Astrocyte (in vitro differentiated cells and primary cell): Measurements from ENCODE around the gene CNOT11. TPM values are rescaled to one million over a fixed set of nuclear protein-coding genes. Genes with fewer than 3 reads are reported as not detected.
"Not testable (repeated sequence)": the region's sequence is repeated elsewhere in the genome, so short reads cannot be mapped to it uniquely, and the experiment has no call there.

ENCODE experiments used
- DNase-seq: peaks from one replicate; pipeline ENCODE4 v3.0.0-alpha.2; 2010; ENCODE audit warnings: low read depth
- FAIRE-seq: peaks from 2 replicates; lab custom pipeline; 2011; peaks lifted over from hg19 to GRCh38; lab: Jason Lieb, UNC
- H2AFZ ChIP-seq: 2 replicates; pipeline ENCODE4 v1.6.0; 2012; ENCODE audit warnings: low read depth, low read length, inconsistent platforms
- H3K27ac ChIP-seq: 2 replicates; pipeline ENCODE4 v1.5.1; 2011; ENCODE audit warnings: low read depth, low read length, inconsistent platforms
- H3K27me3 ChIP-seq: 2 replicates; pipeline ENCODE4 v1.6.0; 2011; ENCODE audit warnings: low read length, inconsistent platforms; ENCODE audit not compliant: insufficient read depth
- H3K36me3 ChIP-seq: 2 replicates; pipeline ENCODE4 v1.5.1; 2011; ENCODE audit warnings: low read length, inconsistent platforms; ENCODE audit not compliant: insufficient read depth
- H3K4me1 ChIP-seq: 2 replicates; pipeline ENCODE4 v1.5.1; 2011; ENCODE audit warnings: low read length, inconsistent platforms; ENCODE audit not compliant: insufficient read depth
- H3K4me2 ChIP-seq: 2 replicates; pipeline ENCODE4 v1.6.0; 2012; ENCODE audit warnings: low read length, inconsistent platforms
- H3K4me3 ChIP-seq: 2 replicates; pipeline ENCODE4 v1.5.1; 2011; ENCODE audit warnings: low read depth, mild to moderate bottlenecking, low read length, inconsistent platforms; ENCODE audit not compliant: insufficient read depth
- H3K79me2 ChIP-seq: 2 replicates; pipeline ENCODE4 v1.6.0; 2012; ENCODE audit warnings: mild to moderate bottlenecking, low read length, inconsistent platforms; ENCODE audit not compliant: insufficient read depth
- H3K9ac ChIP-seq: 2 replicates; pipeline ENCODE4 v1.6.0; 2012; ENCODE audit warnings: mild to moderate bottlenecking, low read length, inconsistent platforms
- H3K9me3 ChIP-seq: 2 replicates; pipeline ENCODE4 v1.5.1; 2012; ENCODE audit warnings: low read depth, mild to moderate bottlenecking, low read length, inconsistent platforms; ENCODE audit not compliant: insufficient read depth
- H4K20me1 ChIP-seq: 2 replicates; pipeline ENCODE4 v1.6.0; 2012; ENCODE audit warnings: low read length, inconsistent platforms; ENCODE audit not compliant: insufficient read depth
- H3K27ac Mint-ChIP-seq: one replicate; pipeline ENCODE4 v1.8.0; 2021; ENCODE audit warnings: mild to moderate bottlenecking, mixed read lengths; ENCODE audit not compliant: unreplicated experiment
- H3K27me3 Mint-ChIP-seq: one replicate; pipeline ENCODE4 v1.8.0; 2021; ENCODE audit warnings: low read depth, mixed read lengths; ENCODE audit not compliant: unreplicated experiment
- H3K36me3 Mint-ChIP-seq: one replicate; pipeline ENCODE4 v1.8.0; 2021; ENCODE audit warnings: low read depth, mixed read lengths; ENCODE audit not compliant: unreplicated experiment
- H3K4me1 Mint-ChIP-seq: one replicate; pipeline ENCODE4 v1.8.0; 2021; ENCODE audit warnings: low read depth, mixed read lengths; ENCODE audit not compliant: unreplicated experiment
- H3K4me3 Mint-ChIP-seq: one replicate; pipeline ENCODE4 v1.8.0; 2021; ENCODE audit warnings: mild to moderate bottlenecking, moderate library complexity, mixed read lengths; ENCODE audit not compliant: unreplicated experiment
- H3K9me3 Mint-ChIP-seq: one replicate; pipeline ENCODE4 v1.8.0; 2021; ENCODE audit warnings: mild to moderate bottlenecking, mixed read lengths; ENCODE audit not compliant: unreplicated experiment
- EZH2 ChIP-seq: IDR thresholded peaks from 2 replicates; pipeline ENCODE4 v1.6.1; 2012; ENCODE audit warnings: mild to moderate bottlenecking, low read length, inconsistent platforms; ENCODE audit not compliant: insufficient read depth
- total RNA-seq: library from RNA; stranded (reverse); gene quantifications from 2 replicates; pipeline ENCODE4 v1.2.1, GENCODE V29; 2021
- TF ChIP-seq, protein P1 (sequence below): IDR thresholded peaks from 2 replicates; pipeline ENCODE4 v1.5.1; 2011; ENCODE audit warnings: low read depth, mild to moderate bottlenecking, inconsistent platforms, low read length, moderate library complexity; ENCODE audit not compliant: insufficient read depth

CNOT11 gene
- total RNA-seq, 1 donor from 2014 or later: 37.0 TPM

DNA sequence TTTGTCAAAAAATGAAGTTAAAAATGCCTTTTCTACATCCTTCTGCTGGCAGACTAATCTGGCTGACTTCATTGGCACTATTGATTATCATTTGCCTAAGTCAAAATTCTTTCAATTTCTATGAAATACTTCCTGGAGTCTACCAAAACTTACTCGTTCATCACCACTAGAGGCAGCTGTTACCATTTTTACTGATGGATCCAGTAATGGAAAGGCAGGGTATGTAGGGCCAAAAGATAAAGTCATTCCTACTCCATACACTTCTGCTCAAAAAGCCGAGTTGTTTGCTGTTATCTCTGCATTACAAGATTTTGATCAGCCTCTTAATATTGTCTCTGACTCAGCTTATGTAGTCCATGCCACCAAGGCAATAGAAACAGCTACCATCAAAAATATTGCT, 12.0 kb upstream of the CNOT11 start:
- H3K27ac ChIP-seq, DNase-seq, H2AFZ ChIP-seq, H3K27me3 ChIP-seq, H3K79me2 ChIP-seq, H3K27ac Mint-ChIP-seq, H3K4me3 Mint-ChIP-seq, H3K9me3 ChIP-seq, H3K36me3 ChIP-seq, H4K20me1 ChIP-seq, H3K9ac ChIP-seq, FAIRE-seq, H3K27me3 Mint-ChIP-seq, H3K4me1 ChIP-seq, H3K4me2 ChIP-seq, H3K36me3 Mint-ChIP-seq, H3K4me3 ChIP-seq: not testable (repeated sequence)
- Mint-ChIP-seq H3K9me3 (peaks cover 12% of the 10 kb centered on the region), H3K4me1 (peaks cover 20% of the 10 kb centered on the region)
- TF ChIP-seq, protein P1, sequence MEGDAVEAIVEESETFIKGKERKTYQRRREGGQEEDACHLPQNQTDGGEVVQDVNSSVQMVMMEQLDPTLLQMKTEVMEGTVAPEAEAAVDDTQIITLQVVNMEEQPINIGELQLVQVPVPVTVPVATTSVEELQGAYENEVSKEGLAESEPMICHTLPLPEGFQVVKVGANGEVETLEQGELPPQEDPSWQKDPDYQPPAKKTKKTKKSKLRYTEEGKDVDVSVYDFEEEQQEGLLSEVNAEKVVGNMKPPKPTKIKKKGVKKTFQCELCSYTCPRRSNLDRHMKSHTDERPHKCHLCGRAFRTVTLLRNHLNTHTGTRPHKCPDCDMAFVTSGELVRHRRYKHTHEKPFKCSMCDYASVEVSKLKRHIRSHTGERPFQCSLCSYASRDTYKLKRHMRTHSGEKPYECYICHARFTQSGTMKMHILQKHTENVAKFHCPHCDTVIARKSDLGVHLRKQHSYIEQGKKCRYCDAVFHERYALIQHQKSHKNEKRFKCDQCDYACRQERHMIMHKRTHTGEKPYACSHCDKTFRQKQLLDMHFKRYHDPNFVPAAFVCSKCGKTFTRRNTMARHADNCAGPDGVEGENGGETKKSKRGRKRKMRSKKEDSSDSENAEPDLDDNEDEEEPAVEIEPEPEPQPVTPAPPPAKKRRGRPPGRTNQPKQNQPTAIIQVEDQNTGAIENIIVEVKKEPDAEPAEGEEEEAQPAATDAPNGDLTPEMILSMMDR: peak; percentile 38

DNA sequence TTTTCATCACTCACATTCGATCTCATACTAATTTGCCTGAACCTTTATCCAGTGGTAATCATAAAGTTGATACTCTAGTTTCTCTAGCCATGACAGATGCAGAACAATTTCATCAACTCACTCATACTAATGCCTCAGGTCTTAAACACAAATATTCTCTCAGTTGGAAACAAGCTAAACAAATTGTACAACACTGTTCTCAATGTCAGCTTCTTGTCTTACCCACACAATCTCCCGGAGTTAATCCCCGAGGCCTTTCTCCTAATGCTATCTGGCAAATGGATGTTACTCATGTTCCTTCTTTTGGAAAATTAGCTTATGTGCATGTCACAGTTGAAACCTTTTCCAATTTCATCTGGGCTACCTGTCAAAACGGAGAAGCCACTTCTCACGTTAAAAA, 11.5 kb upstream of the CNOT11 start:
- Histone ChIP-seq H2AFZ (no peak overlapping the region), H3K36me3 (no peaks in the 10 kb centered on the region), H4K20me1 (no peaks in the 10 kb centered on the region), H3K4me3 (no peak overlapping the region), H3K4me1 (no peaks in the 10 kb centered on the region), H3K27ac (no peak overlapping the region), H3K27me3 (no peaks in the 10 kb centered on the region), H3K9ac (no peak overlapping the region), H3K4me2 (no peak overlapping the region), H3K79me2 (no peaks in the 10 kb centered on the region), H3K9me3 (no peaks in the 10 kb centered on the region)
- Mint-ChIP-seq H3K27me3 (no peaks in the 10 kb centered on the region), H3K9me3 (peaks cover 10% of the 10 kb centered on the region), H3K4me3 (no peak overlapping the region), H3K27ac (no peak overlapping the region), H3K36me3 (peaks cover 2% of the 10 kb centered on the region), H3K4me1 (peaks cover 20% of the 10 kb centered on the region)
- no peak for DNase-seq
- FAIRE-seq: no peak
- TF ChIP-seq EZH2: no peak
- TF ChIP-seq, protein P1: no peak

DNA sequence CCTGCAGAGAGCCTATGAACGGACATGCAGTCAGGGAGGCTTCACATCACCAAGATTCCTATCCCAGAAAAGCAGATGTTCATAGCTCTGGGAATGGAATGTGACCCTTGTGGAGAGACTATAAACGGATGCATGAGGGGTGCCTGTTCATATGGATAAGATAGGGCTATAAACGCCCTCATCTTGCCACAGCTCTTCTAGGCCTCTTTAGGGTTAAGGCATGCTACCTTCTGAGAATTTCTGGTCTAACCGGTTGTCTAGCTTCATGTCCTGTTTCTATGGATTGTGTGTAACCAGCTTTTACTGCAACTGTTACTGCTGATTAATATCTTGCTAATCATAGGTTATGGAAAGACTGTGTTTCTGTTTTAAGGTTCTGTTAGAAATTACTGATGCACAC, 8.3 kb upstream of the CNOT11 start:
- H3K9me3 ChIP-seq, H3K9me3 Mint-ChIP-seq, DNase-seq, H2AFZ ChIP-seq, H3K9ac ChIP-seq, H3K4me3 Mint-ChIP-seq, FAIRE-seq, H3K36me3 ChIP-seq, H3K4me3 ChIP-seq, H3K27ac ChIP-seq, H3K4me1 ChIP-seq, H3K4me2 ChIP-seq, H3K79me2 ChIP-seq, H4K20me1 ChIP-seq, H3K27me3 Mint-ChIP-seq, H3K36me3 Mint-ChIP-seq, H3K27me3 ChIP-seq, H3K27ac Mint-ChIP-seq: not testable (repeated sequence)
- H3K4me1 Mint-ChIP-seq: peaks cover 13% of the 10 kb centered on the region

GRCh38 chr2:101244899-101245298, 7.8 kb upstream of the CNOT11 start:
- H3K4me1 Mint-ChIP-seq: peaks cover 14% of the 10 kb centered on the region
- H3K36me3 ChIP-seq, H4K20me1 ChIP-seq, H3K9ac ChIP-seq, FAIRE-seq, H3K27me3 Mint-ChIP-seq, H3K36me3 Mint-ChIP-seq, H3K4me2 ChIP-seq, H2AFZ ChIP-seq, H3K27ac ChIP-seq, DNase-seq, H3K4me1 ChIP-seq, H3K4me3 Mint-ChIP-seq, H3K9me3 ChIP-seq, H3K27ac Mint-ChIP-seq, H3K4me3 ChIP-seq, H3K27me3 ChIP-seq, H3K79me2 ChIP-seq, H3K9me3 Mint-ChIP-seq: not testable (repeated sequence)

- not testable (repeated sequence) for H2AFZ ChIP-seq, H3K4me2 ChIP-seq, H3K36me3 Mint-ChIP-seq, H3K4me3 Mint-ChIP-seq, DNase-seq, H3K9me3 ChIP-seq, H3K79me2 ChIP-seq, FAIRE-seq, H3K4me1 Mint-ChIP-seq, H3K4me3 ChIP-seq, H3K4me1 ChIP-seq, H3K27ac ChIP-seq, H3K9me3 Mint-ChIP-seq, H4K20me1 ChIP-seq, H3K27ac Mint-ChIP-seq, H3K27me3 ChIP-seq, H3K27me3 Mint-ChIP-seq, H3K36me3 ChIP-seq, H3K9ac ChIP-seq
These were observed 7.2 kb upstream of the CNOT11 start for GRCh38 chr2:101245468-101245867.
